K562 (cell line): ENCODE results near the gene PRDM4. TPM values are rescaled to one million over a fixed set of nuclear protein-coding genes. Genes with fewer than 3 reads are reported as not detected.
A peak's percentile ranks its signal among the peaks of the same experiment; 100 is the strongest.

Experiments
- LEF1 ChIP-seq: fragments of 450-650 bp; IDR thresholded peaks from 2 replicates; pipeline ENCODE4 v1.6.1; 2016; ENCODE audit warnings: mild to moderate bottlenecking
- PRPF4 ChIP-seq: fragments of 200-400 bp; formaldehyde crosslinking; IDR thresholded peaks from one replicate; pipeline ENCODE4 v1.6.1; 2017; ENCODE audit warnings: low read length, low read depth, mild to moderate bottlenecking; ENCODE audit not compliant: insufficient read depth, poor library complexity, severe bottlenecking
- RCOR1 ChIP-seq, 2 experiments: IDR thresholded peaks; 2 replicates each; pipeline ENCODE4 v1.6.1; 2012; ENCODE audit warnings: low read depth in 2 of 2, low read length in 2 of 2, borderline replicate concordance in 1 of 2, improper control_type of control experiment in 1 of 2
- SRSF1 ChIP-seq: fragments of 200-400 bp; formaldehyde crosslinking; IDR thresholded peaks from 2 replicates; pipeline ENCODE4 v1.6.1; 2017; ENCODE audit warnings: mild to moderate bottlenecking, low read depth, low read length, moderate library complexity
- SUPT5H ChIP-seq: fragments of 450-650 bp; IDR thresholded peaks from 2 replicates; pipeline ENCODE4 v1.6.1; 2016
- TAF9B ChIP-seq: fragments of 450-650 bp; IDR thresholded peaks from 2 replicates; pipeline ENCODE4 v1.6.1; 2018; ENCODE audit warnings: mild to moderate bottlenecking; ENCODE audit not compliant: partially characterized antibody
- TEAD1 ChIP-seq, 2 experiments: fragments of 450-650 bp in 1 of 2; sonication (generic) in 1 of 2; formaldehyde crosslinking; IDR thresholded peaks; 2 replicates each; pipeline versions ENCODE4 v1.4.0 to v1.8.0; 2020 to 2022; ENCODE audit warnings: mild to moderate bottlenecking in 2 of 2, missing genetic modification reagents in 1 of 2
- TFAM ChIP-seq: fragments of 250-450 bp; sonication (Bioruptor Pico); conservative IDR thresholded peaks from 2 replicates; pipeline ENCODE4 v1.5.0; 2021; ENCODE audit warnings: mild to moderate bottlenecking, moderate library complexity
- WHSC1 ChIP-seq: IDR thresholded peaks from one replicate; pipeline ENCODE4 v1.6.1; 2012; ENCODE audit warnings: low read length, control low read depth, inconsistent platforms
- ZBTB1 ChIP-seq: sonication (generic); formaldehyde crosslinking; IDR thresholded peaks from 2 replicates; pipeline ENCODE4 v1.8.1; 2023; ENCODE audit warnings: missing genetic modification reagents, low read depth, mild to moderate bottlenecking, borderline replicate concordance
- polyA plus RNA-seq, 8 experiments: library from polyadenylated mRNA; depleted of rRNA in 4 of 8; stranded (reverse) in 5 of 8; unstranded in 3 of 8; fragments of >200 nt; fragmentation: Nextera tagmentation in 2 of 8; fragmentation: Illumina TruSeq in 1 of 8; extraction: Ambion mirVana in 2 of 8; extraction: Trizol in 1 of 8; gene quantifications; 2 replicates each; pipeline versions ENCODE4 v1.2.1 to v1.2.3, GENCODE V29; 2011 to 2014; ENCODE audit warnings: inconsistent platforms in 1 of 8, missing spikeins in 1 of 8
- total RNA-seq, 7 experiments: library from RNA; depleted of rRNA in 6 of 7; stranded (reverse); fragments of >200 nt in 6 of 7; fragmentation: Illumina TruSeq in 2 of 7; extraction: Trizol in 2 of 7; gene quantifications; 2 replicates each; pipeline versions ENCODE4 v1.2.1 to v1.2.3, GENCODE V29; 2011 to 2021; ENCODE audit warnings: low replicate concordance in 1 of 7
- TF ChIP-seq, protein P1 (sequence below), 2 experiments: fragments of 150-350 bp in 1 of 2; IDR thresholded peaks; 2 replicates each; pipeline ENCODE4 v1.6.1; 2012 to 2016; ENCODE audit warnings: low read depth in 2 of 2, low read length in 2 of 2, mild to moderate bottlenecking in 1 of 2, moderate library complexity in 1 of 2
- TF ChIP-seq, protein P2 (sequence below), 2 experiments: fragments of 450-650 bp; IDR thresholded peaks; 2 replicates each; pipeline ENCODE4 v1.6.1; 2016; ENCODE audit warnings: mild to moderate bottlenecking in 2 of 2, borderline replicate concordance in 1 of 2, low read depth in 1 of 2, moderate library complexity in 1 of 2

Gene PRDM4
- total and polyA plus RNA-seq, 9 of the 15 experiments (the other 6 are each of a cell fraction or from before 2014, with no cell fraction given): 5.9 to 26.0 (median 20.0) TPM

DNA sequence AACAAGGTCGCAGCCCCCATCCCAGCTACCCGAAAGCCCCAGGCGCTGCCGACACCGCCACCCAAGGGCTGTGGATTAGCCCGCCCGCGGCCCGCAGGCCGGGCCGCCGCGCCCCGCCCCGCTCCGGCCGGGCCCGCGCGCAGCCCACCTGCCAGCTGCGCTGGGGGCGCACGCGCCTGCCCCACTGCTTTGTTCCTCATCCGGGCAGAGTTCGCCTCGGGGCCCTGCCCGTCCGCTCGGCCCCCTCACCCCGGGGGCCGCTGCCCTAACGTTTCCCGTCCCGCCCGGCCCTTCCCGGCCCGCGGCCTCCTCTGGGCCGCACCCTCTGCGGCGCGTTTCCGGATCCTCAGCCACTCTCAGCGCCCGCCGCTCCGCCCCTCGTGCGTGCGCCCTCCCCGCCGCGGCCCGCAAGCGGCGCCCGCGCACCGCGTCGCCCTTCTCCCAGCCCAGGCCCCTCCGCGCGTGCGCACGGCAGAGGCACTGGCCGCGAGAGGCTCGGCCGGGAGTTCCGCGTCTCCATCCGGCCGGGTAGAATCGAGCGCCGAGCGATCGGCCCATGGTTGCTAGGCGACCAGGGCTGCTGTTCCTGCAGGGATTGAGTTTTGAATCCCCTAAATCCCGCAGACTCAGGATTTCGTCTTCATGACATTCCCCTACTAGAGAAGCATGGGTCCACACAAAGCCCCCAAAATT, at the start of gene PRDM4 (continued):
- TF ChIP-seq SUPT5H (peak; percentile 69), SRSF1 (0 out of 2 replicates have a peak, but pooled peaks have one; percentile 63), ZBTB1 (CRISPR knock-in tag) (no peak), TFAM (CRISPR knock-in tag) (no peak), PRPF4 (no peak), TAF9B (no peak), TEAD1 (CRISPR knock-in tag; IDR thresholded peaks at IDR 0.05) (no peak), LEF1 (no peak), RCOR1 (IDR thresholded peaks at IDR 0.05; ENCODE audit: borderline replicate concordance in 1 of 2, low read depth in 2 of 2, low read length in 2 of 2) (peak in 1 of 2 experiments; percentile 59; a peak in 2 of 4 replicates), WHSC1 (no peak)
- TF ChIP-seq, protein P1, sequence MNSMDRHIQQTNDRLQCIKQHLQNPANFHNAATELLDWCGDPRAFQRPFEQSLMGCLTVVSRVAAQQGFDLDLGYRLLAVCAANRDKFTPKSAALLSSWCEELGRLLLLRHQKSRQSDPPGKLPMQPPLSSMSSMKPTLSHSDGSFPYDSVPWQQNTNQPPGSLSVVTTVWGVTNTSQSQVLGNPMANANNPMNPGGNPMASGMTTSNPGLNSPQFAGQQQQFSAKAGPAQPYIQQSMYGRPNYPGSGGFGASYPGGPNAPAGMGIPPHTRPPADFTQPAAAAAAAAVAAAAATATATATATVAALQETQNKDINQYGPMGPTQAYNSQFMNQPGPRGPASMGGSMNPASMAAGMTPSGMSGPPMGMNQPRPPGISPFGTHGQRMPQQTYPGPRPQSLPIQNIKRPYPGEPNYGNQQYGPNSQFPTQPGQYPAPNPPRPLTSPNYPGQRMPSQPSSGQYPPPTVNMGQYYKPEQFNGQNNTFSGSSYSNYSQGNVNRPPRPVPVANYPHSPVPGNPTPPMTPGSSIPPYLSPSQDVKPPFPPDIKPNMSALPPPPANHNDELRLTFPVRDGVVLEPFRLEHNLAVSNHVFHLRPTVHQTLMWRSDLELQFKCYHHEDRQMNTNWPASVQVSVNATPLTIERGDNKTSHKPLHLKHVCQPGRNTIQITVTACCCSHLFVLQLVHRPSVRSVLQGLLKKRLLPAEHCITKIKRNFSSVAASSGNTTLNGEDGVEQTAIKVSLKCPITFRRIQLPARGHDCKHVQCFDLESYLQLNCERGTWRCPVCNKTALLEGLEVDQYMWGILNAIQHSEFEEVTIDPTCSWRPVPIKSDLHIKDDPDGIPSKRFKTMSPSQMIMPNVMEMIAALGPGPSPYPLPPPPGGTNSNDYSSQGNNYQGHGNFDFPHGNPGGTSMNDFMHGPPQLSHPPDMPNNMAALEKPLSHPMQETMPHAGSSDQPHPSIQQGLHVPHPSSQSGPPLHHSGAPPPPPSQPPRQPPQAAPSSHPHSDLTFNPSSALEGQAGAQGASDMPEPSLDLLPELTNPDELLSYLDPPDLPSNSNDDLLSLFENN (IDR thresholded peaks at IDR 0.05; ENCODE audit: low read depth in 2 of 2, low read length in 2 of 2): peak in 1 of 2 experiments; percentile 93; a peak in 3 of 4 replicates
- TF ChIP-seq, protein P2, sequence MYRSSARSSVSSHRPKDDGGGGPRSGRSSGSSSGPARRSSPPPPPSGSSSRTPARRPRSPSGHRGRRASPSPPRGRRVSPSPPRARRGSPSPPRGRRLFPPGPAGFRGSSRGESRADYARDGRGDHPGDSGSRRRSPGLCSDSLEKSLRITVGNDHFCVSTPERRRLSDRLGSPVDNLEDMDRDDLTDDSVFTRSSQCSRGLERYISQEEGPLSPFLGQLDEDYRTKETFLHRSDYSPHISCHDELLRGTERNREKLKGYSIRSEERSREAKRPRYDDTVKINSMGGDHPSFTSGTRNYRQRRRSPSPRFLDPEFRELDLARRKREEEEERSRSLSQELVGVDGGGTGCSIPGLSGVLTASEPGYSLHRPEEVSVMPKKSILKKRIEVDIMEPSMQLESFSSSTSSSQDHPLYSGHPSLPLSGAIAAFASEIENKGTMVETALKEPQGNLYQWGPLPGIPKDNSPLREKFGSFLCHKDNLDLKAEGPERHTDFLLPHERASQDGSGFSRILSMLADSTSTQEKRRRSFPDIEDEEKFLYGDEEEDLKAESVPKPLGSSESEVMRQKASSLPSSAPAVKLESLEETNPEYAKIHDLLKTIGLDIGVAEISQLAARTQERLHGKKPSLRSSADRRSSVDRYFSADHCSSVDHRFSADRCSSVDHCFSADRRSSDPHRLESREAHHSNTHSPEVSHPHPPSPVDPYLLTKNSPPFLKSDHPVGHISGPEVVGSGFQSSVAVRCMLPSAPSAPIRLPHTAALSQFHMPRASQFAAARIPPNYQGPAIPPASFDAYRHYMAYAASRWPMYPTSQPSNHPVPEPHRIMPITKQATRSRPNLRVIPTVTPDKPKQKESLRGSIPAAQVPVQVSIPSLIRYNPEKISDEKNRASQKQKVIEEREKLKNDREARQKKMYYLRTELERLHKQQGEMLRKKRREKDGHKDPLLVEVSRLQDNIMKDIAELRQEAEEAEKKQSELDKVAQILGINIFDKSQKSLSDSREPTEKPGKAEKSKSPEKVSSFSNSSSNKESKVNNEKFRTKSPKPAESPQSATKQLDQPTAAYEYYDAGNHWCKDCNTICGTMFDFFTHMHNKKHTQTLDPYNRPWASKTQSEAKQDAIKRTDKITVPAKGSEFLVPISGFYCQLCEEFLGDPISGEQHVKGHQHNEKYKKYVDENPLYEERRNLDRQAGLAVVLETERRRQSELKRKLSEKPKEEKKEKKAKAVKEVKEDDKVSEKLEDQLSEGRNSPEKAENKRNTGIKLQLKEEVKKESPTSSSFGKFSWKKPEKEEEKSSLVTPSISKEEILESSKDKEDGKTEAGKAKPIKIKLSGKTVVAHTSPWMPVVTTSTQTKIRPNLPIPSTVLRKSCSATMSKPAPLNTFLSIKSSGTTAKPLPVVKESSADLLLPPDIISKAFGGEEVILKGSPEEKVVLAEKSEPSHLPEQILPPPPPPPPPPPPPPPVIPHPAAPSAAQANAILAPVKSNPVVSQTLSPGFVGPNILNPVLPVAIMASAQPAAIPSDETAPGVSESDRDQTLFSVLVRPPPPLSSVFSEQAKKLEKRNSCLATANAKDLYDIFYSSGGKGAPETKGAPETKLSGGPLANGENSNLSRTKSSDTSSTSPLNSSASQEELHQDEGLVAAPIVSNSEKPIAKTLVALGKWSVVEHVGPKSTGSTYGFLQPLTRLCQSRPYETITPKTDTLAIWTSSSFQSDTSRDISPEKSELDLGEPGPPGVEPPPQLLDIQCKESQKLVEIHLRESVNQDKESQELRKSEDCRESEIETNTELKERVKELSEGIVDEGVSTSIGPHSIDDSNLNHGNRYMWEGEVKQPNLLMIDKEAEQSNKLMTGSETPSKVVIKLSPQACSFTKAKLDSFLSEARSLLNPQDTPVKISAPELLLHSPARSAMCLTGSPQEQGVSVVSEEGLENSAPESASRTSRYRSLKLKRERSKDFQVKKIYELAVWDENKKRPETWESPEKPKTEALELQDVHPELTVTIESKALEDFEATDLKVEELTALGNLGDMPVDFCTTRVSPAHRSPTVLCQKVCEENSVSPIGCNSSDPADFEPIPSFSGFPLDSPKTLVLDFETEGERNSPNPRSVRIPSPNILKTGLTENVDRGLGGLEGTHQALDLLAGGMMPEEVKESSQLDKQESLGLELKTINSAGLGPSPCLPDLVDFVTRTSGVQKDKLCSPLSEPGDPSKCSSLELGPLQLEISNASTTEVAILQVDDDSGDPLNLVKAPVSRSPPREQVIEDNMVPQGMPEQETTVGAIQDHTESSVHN (IDR thresholded peaks at IDR 0.05; ENCODE audit: borderline replicate concordance in 1 of 2, low read depth in 1 of 2): no peak
